Activated naive CD4-positive, alpha-beta T cell treated with anti-CD3 and anti-CD28 coated beads, Interleukin-2, amount 50 U/mL, for 16 hours (primary cell): ENCODE measurements around the gene KRT71.

Experiments
- DNase-seq: peaks from one replicate; pipeline ENCODE4 v3.0.0-alpha.2; 2020

KRT71 gene

DNA sequence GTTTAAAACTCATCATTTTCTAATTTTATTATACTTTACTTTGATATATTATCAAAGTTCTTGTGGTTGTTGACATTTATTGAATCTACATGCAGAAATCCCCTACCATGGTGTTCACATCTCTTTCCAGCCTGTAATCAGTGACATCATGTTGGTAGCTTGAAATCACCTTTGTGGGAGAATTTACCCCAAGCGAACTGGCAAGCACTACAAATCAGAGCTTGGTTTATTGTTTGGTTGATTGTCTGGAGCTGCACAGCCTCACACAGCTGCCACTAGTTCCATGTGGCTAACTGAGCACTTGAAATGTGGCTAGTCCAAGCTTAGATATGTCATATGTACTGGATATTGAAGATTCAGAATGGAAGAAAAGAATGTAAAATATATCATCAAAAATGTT is 17.4 kb downstream of the KRT71 start:
- no peak for DNase-seq

- no peak for DNase-seq
Measured at GRCh38 chr12:52534482-52534881, 18.5 kb downstream of the KRT71 start.

DNA sequence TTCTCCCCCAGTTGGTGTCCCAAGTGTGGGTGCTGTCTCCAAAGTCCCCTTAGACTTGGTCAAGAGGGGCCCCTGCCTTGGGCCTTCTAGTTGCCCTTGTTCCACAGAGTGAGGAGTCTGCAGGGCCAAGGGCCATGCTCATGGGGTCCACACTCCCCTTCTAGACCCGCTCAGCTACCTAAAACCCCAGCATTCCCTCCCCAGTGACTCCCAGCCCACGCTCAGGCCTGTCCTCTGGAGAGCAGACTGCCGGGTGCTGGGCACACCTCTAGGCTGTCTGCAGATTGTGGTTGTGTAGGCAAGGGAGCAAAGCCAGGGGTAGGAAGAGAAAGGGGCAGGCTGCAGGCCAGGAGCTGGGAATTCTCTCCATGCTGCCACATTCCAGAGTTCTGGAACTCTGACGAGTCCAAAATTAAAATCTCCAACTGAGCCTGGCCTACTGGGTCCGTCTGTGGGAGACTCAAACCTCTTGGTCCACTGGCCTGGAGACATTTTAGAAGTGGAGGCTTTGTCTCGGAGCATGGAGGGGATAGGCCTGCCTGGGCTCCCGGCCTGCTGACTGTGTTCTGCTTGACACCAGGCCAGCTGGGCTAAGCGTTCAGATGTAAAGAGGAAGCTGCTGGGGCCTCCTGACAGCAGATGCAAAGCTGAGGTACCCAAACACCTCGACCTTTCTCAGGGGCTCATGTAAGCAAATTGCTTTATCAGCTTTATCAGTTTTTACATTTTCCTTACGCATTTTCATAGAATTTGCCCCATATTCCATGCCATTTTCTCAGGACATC is 19.1 kb downstream of the KRT71 start:
- DNase-seq, result no peak

- DNase-seq, result no peak
Measured at GRCh38 chr12:52532636-52533035, 20.3 kb downstream of the KRT71 start.

- no peak for DNase-seq
Measured at GRCh38 chr12:52531566-52532300, 21.2 kb downstream of the KRT71 start.

- DNase-seq, result no peak
Measured at GRCh38 chr12:52530905-52531304, 22.0 kb downstream of the KRT71 start.

GRCh38 chr12:52530366-52530765 is 22.6 kb downstream of the KRT71 start:
- no peak for DNase-seq

- DNase-seq, result no peak
Measured at GRCh38 chr12:52529846-52530245, 23.1 kb downstream of the KRT71 start.

GRCh38 chr12:52529417-52529816 is 23.5 kb downstream of the KRT71 start:
- DNase-seq, result no peak

DNA sequence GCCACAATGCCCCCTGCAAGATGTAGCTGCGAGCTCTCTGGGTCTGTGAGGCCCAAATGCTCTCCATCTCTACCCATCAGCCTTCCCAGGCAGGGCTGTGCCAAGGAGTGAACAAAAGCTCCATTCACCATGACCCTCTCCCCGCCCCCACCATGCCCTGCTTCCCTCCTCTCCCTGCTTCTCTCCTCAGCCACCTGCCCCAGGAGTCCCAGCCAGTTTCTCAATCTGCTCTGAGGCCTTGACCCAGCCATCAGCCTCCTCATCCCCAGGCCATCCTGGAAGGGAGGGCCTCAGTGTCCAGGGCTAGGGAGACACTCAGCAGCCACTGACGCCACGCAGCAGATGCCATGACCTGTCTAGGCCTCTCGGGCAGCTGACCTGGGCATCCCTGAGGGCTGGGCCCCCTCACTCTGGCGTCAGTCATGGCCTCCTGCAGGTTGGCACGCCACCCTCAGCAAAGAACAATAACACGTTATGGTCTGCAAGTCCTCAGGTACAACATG is 24.3 kb downstream of the KRT71 start:
- DNase-seq, result no peak

GRCh38 chr12:52527121-52527800 is 25.7 kb downstream of the KRT71 start:
- no peak for DNase-seq

DNA sequence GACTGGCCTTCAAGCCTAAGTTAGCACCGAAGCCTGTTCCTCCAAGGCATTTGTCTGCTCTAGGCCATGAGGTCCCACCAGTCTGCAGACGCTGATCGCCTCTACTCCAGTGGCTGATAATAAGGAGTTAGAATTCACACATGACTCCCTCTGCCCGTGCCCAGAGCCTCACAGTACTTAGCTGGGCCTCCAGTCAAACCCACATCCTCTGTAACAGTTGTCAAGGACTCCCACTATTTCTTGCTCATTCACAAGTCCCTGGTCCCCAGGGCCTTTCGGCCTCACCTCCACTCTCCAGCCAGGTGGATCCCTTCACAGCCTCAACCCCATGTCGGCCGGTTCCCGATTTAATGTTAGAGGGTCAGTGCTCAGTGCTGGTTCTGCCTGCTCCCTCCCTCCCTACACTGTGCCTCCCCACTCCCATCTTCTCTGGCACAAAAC is 26.4 kb downstream of the KRT71 start:
- no peak for DNase-seq

- no peak for DNase-seq
Measured at GRCh38 chr12:52525661-52526499, 27.1 kb downstream of the KRT71 start.

- no peak for DNase-seq
Measured at GRCh38 chr12:52524898-52525591, 27.9 kb downstream of the KRT71 start.

DNA sequence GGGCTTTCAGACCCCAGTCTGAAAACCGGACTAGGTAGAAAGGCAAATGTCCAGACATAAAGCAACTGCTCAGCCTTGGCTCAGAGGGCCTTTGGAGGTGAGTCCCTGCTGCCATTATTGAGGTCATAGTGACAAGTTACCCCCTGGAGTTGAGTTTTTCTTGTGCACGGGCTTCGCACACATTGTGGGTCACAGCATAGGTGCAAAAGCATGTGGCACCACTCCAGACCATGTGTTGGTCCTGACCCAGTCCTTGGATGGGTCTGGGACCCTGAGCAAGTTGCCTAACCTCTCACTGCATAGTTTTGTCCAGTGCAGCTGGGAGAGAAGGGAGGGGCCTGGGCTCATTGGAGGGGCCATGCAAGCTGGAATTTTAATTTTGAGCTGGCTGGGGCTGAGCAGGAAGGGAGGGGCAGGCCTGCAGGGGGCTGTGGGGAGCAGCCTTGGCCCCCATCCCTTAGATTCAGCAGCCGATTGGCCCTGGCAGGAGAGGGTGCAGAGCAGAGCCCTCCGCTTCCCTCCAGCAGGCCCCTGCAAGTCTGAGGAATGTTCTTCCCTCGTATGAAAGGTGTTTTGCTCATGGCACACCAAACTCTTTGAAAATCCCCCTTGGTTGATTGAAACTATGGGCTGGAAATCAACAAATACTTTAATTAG is 28.6 kb downstream of the KRT71 start:
- no peak for DNase-seq

DNA sequence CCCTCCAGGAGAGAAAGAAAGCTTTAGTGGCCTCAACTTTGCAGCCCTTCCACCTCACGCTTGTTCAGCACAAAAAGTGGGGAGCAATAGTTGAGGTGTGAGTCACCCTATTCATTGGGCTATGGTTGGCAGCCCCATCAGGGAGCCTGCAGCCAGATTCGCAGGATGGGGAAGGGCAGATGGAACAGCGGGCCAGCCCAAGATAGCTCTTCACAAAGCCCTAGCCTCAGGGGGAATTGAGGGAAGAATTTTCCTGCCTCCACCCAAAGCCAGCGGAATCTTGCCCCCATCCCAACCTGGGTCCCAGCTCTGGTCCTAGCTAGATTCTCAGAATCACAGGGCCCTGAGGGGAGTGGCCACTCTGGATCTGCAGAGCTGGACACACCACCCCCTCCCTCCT is 29.1 kb downstream of the KRT71 start:
- no peak for DNase-seq

DNA sequence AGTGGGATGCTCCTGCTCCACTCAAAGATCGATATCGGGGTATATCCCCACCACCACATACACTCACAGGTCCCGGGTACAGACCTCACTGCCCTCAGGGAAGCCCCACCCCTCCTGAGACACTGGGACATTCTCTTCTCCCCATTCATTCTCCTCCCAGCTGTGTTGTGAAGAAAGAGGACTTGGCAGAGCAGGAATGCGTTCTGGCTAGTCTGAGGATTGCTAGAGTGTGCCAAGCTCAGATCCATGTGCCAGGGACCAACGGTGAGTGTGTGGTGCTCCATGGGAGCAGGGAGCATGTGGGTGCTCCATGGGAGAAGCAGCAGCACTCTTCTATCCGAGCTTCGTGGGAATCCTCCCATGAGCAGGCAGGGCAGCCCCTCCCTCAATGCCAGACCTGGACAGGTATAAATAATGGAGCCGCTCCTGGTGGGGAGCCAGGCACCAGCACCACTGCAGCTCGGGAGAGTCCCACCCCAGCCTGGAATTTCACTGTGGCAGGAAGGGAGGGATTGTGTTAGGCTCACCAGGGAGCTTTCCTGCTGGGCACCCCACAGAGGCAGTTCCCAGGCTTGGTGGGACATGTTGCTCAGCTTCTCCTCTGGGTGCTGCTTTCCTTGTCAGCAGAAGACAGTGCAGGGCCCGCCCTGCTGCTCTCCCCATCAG is 30.5 kb downstream of the KRT71 start:
- DNase-seq, result no peak

- DNase-seq, result no peak
Measured at GRCh38 chr12:52521568-52522266, 31.2 kb downstream of the KRT71 start.

DNA sequence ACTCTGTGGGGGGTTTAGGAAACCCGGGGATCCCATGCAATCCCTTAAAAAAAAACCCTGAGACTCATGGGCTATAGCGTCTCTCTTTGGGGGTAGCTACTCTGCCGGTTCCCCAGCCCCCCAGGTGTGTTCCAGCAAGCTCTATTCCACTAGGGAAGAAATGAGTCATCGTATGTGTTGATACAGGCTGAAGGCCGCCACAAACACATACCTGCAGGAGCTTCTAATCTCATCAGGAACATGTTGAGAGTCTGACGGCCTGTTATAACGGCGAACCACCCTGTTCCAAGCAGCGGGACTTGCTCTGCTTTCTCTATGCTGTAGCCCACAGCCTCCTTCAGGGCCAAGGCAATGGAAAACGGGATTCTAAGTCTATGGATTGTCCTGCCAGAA is 31.8 kb downstream of the KRT71 start:
- DNase-seq, result no peak
